GM12878 (cell line): ENCODE results near the gene ZNF423. TPM values are rescaled to one million over a fixed set of nuclear protein-coding genes. Genes with fewer than 3 reads are reported as not detected.

ENCODE experiments used
- ATAC-seq: fragments of 200-7000 bp; cut with Tn5 transposase; 3 replicates; pipeline ENCODE4 v1.9.1; 2020; ENCODE audit warnings: mild to moderate bottlenecking, moderate library complexity
- BruUV-seq: library from RNA; stranded (reverse); fragments of 400-500 nt; replicated peaks from 2 replicates; lab custom pipeline; 2021; lab: Mats Ljungman, UMichigan
- CTCF ChIA-PET: fragments of 300-600 bp; sonication (Branson Sonifier 250); formaldehyde crosslinking; extraction: SDS; loops from one replicate; lab custom pipeline; 2021; ENCODE audit warnings: inconsistent platforms; lab: Yijun Ruan, JAX
- POLR2A ChIA-PET: fragments of 350-600 bp; formaldehyde crosslinking; extraction: SDS; loops from one replicate; lab custom pipeline; 2021; ENCODE audit warnings: inconsistent platforms; lab: Charles Lee
- RAD21 ChIA-PET: fragments of 300-600 bp; sonication (Branson Sonifier 250); formaldehyde crosslinking; loops from one replicate; lab custom pipeline; 2023; ENCODE audit warnings: antibody characterized with exemption; ENCODE audit not compliant: unreplicated experiment; lab: Charles Lee
- SMC1A ChIA-PET: fragments of 300-600 bp; sonication (Branson Sonifier 250); formaldehyde crosslinking; loops from one replicate; lab custom pipeline; 2023; ENCODE audit not compliant: unreplicated experiment, uncharacterized antibody; lab: Charles Lee
- DNase-seq: peaks from one replicate; pipeline ENCODE4 v3.0.0-alpha.2; 2011; ENCODE audit warnings: low read depth, low spot score
- FAIRE-seq: peaks from 3 replicates; lab custom pipeline; 2011; peaks lifted over from hg19 to GRCh38; lab: Jason Lieb, UNC
- H2AFZ ChIP-seq: 2 replicates; pipeline ENCODE4 v1.6.0; 2011; ENCODE audit warnings: low read depth, low read length, control low read depth; ENCODE audit not compliant: control insufficient read depth
- H3K27ac ChIP-seq: 2 replicates; pipeline ENCODE4 v1.5.1; 2011; ENCODE audit warnings: control low read depth; ENCODE audit not compliant: control insufficient read depth, insufficient read depth
- H3K27me3 ChIP-seq, 2 experiments: replicated peaks in 1 of 2; 2 replicates each; pipeline versions ENCODE4 v1.6.0 to v1.6.1; 2011; ENCODE audit warnings: low read length in 1 of 2; ENCODE audit not compliant: control insufficient read depth in 2 of 2, insufficient read depth in 2 of 2
- H3K36me3 ChIP-seq, 2 experiments: 2 replicates each; pipeline ENCODE4 v1.5.1; 2011; ENCODE audit warnings: low read length in 1 of 2; ENCODE audit not compliant: control insufficient read depth in 2 of 2, insufficient read depth in 2 of 2
- H3K4me1 ChIP-seq: 2 replicates; pipeline ENCODE4 v1.6.1; 2011; ENCODE audit warnings: mild to moderate bottlenecking, low read length, moderate library complexity, mixed read lengths; ENCODE audit not compliant: control insufficient read depth, insufficient read depth
- H3K4me2 ChIP-seq: 2 replicates; pipeline ENCODE4 v1.6.0; 2011; ENCODE audit warnings: control low read depth; ENCODE audit not compliant: control insufficient read depth, insufficient read depth
- H3K4me3 ChIP-seq: fragments of 200-600 bp; sonication (generic); 2 replicates; pipeline ENCODE4 v1.5.1; 2016
- H3K79me2 ChIP-seq: 2 replicates; pipeline ENCODE4 v1.6.0; 2011; ENCODE audit warnings: low read length; ENCODE audit not compliant: control insufficient read depth, insufficient read depth
- H3K9ac ChIP-seq: 2 replicates; pipeline ENCODE4 v1.8.0; 2011; ENCODE audit warnings: low read length, control low read depth, mixed read lengths; ENCODE audit not compliant: control insufficient read depth, insufficient read depth
- H3K9me3 ChIP-seq: replicated peaks from 3 replicates; pipeline ENCODE4 v1.5.1; 2011; ENCODE audit warnings: mild to moderate bottlenecking, low read length; ENCODE audit not compliant: control insufficient read depth, insufficient read depth
- H4K20me1 ChIP-seq: 2 replicates; pipeline ENCODE4 v1.6.0; 2011; ENCODE audit not compliant: control insufficient read depth, insufficient read depth
- ESRRA ChIP-seq: IDR thresholded peaks from 2 replicates; pipeline ENCODE4 v1.6.1; 2012; ENCODE audit warnings: mild to moderate bottlenecking, low read length, improper control_type of control experiment
- FOXK2 ChIP-seq: fragments of 450-650 bp; IDR thresholded peaks from 2 replicates; pipeline ENCODE4 v1.6.1; 2017; ENCODE audit warnings: mild to moderate bottlenecking, moderate library complexity
- KDM1A ChIP-seq: fragments of 200-600 bp; sonication (generic); IDR thresholded peaks from 2 replicates; pipeline ENCODE4 v1.6.1; 2016; ENCODE audit warnings: borderline replicate concordance
- NFXL1 ChIP-seq: fragments of 450-650 bp; IDR thresholded peaks from 2 replicates; pipeline ENCODE4 v1.6.1; 2017; ENCODE audit warnings: antibody characterized with exemption, mild to moderate bottlenecking, borderline replicate concordance
- NFYA ChIP-seq: IDR thresholded peaks from 2 replicates; pipeline ENCODE4 v1.6.1; 2011; ENCODE audit warnings: low read depth, mild to moderate bottlenecking, low read length, improper control_type of control experiment, borderline replicate concordance
- POU2F2 ChIP-seq: IDR thresholded peaks from 3 replicates; pipeline ENCODE4 v1.6.1; 2011; ENCODE audit warnings: low read depth, mild to moderate bottlenecking, low read length, borderline replicate concordance
- SIX5 ChIP-seq: IDR thresholded peaks from 2 replicates; pipeline ENCODE4 v1.6.1; 2011; ENCODE audit warnings: mild to moderate bottlenecking, low read depth, low read length, moderate library complexity; ENCODE audit not compliant: severe bottlenecking
- SMARCA5 ChIP-seq: fragments of 450-650 bp; IDR thresholded peaks from 2 replicates; pipeline ENCODE4 v1.6.1; 2017; ENCODE audit warnings: mild to moderate bottlenecking
- SUPT20H ChIP-seq: IDR thresholded peaks from 2 replicates; pipeline ENCODE4 v1.6.1; 2011; ENCODE audit warnings: low read depth, mild to moderate bottlenecking, low read length, moderate library complexity, borderline replicate concordance; ENCODE audit not compliant: control insufficient read depth
- WGBS: methylation state at CpG from one replicate; pipeline ENCODE4 v1.1.6; 2016; ENCODE audit warnings: low lambda C conversion rate; ENCODE audit not compliant: insufficient replicate concordance, insufficient coverage; ENCODE audit errors: missing lambda C conversion rate; 5-methylcytosine and 5-hydroxymethylcytosine counted together
- in situ Hi-C: fragments of 300-500 bp; cut with MboI; formaldehyde crosslinking; loops from 9 replicates; pipeline ENCODE4 v1.14.3; 2018; ENCODE audit warnings: mixed read lengths
- intact Hi-C: fragments of 100-400 bp; cut with micrococcal nuclease; formaldehyde crosslinking; loops from one replicate; pipeline ENCODE4 v1.14.2; 2022; ENCODE audit not compliant: unreplicated experiment
- polyA plus RNA-seq, 11 experiments: library from polyadenylated mRNA; depleted of rRNA in 4 of 11; unstranded in 6 of 11; stranded (reverse) in 5 of 11; fragments of >200 nt; fragmentation: Nextera tagmentation in 4 of 11; fragmentation: Illumina TruSeq in 1 of 11; extraction: Ambion mirVana in 4 of 11; extraction: Trizol in 1 of 11; gene quantifications; 1 replicate in 1 of 11; 2 replicates in 10 of 11; pipeline versions ENCODE4 v1.2.1 to v1.2.3, GENCODE V29; 2011 to 2016; ENCODE audit warnings: inconsistent platforms in 2 of 11, missing spikeins in 2 of 11, low read depth in 1 of 11
- total RNA-seq, 4 experiments: library from RNA; depleted of rRNA in 3 of 4; stranded (reverse); fragments of >200 nt in 3 of 4; fragmentation: Illumina TruSeq in 1 of 4; extraction: Trizol in 1 of 4; gene quantifications; 2 replicates each; pipeline versions ENCODE4 v1.2.1 to v1.2.3, GENCODE V29; 2013 to 2021
- TF ChIP-seq, protein P1 (sequence below): fragments of 450-650 bp; IDR thresholded peaks from 2 replicates; pipeline ENCODE4 v1.6.1; 2018; ENCODE audit warnings: borderline replicate concordance, mild to moderate bottlenecking; ENCODE audit not compliant: partially characterized antibody
- TF ChIP-seq, protein P2 (sequence below): fragments of 450-650 bp; IDR thresholded peaks from 2 replicates; pipeline ENCODE4 v1.6.1; 2016; ENCODE audit warnings: mild to moderate bottlenecking
- TF ChIP-seq, protein P3 (sequence below): IDR thresholded peaks from 2 replicates; pipeline ENCODE4 v1.6.1; 2011; ENCODE audit warnings: borderline replicate concordance, low read depth, mild to moderate bottlenecking, moderate library complexity, mixed read lengths, low read length; ENCODE audit not compliant: insufficient read depth; ENCODE audit errors: extremely low read length
- TF ChIP-seq, protein P4 (sequence below): fragments of 450-650 bp; formaldehyde crosslinking; IDR thresholded peaks from 2 replicates; pipeline ENCODE4 v1.4.0; 2022; ENCODE audit warnings: mild to moderate bottlenecking, moderate library complexity

ZNF423 gene
- total and polyA plus RNA-seq, 10 of the 15 experiments (the other 5 are each of a cell fraction or from before 2014, with no cell fraction given): 0.03 to 0.64 (median 0.10) TPM

DNA sequence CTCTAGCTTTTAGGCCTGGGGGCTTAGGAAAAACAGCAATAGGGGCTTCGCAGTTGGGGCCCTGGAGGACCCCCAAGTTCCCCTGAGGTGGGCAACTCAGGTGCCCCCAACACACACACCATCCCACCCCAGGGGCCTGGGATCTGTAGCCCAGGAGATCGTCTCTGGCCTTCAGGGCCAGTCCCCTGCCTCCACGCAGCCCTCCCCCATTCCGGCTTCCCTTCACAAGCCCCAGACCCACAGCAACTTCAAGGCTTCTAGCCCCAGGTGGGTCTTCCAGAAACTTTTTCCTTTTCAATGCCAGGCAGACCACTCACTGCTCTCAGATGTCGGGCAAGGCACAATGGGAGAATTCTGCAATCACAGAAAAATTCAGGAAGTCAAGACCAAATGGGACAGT is 402.9 kb downstream of the ZNF423 start:
- WGBS: 67% methylated on average over 5 of the region's 5 CpGs
- H4K20me1 ChIP-seq: no peaks in the 10 kb centered on the region
- no peak overlapping the region for H3K4me3 ChIP-seq
- no peaks in the 10 kb centered on the region for H3K4me1 ChIP-seq
- FAIRE-seq: no peak
- H3K4me2 ChIP-seq: no peak overlapping the region
- H2AFZ ChIP-seq: no peak overlapping the region
- SMC1A ChIA-PET: no interaction called here
- POLR2A ChIA-PET: no interaction called here
- intact Hi-C loops: no loop called here
- H3K27ac ChIP-seq: no peak overlapping the region
- CTCF ChIA-PET: no interaction called here
- no peak for ATAC-seq
- H3K36me3 ChIP-seq: no peaks in the 10 kb centered on the region
- RAD21 ChIA-PET: no interaction called here
- H3K9ac ChIP-seq: no peak overlapping the region
- H3K79me2 ChIP-seq: no peaks in the 10 kb centered on the region
- no peak for DNase-seq
- no peaks in the 10 kb centered on the region for H3K9me3 ChIP-seq
- in situ Hi-C loops: no loop called here
- no TSS peak for BruUV-seq
- no peaks in the 10 kb centered on the region for H3K27me3 ChIP-seq
- TF ChIP-seq SMARCA5 (no peak), POU2F2 (no peak), FOXK2 (no peak), NFXL1 (no peak), KDM1A (no peak), NFYA (no peak), ESRRA (no peak), SUPT20H (no peak), SIX5 (no peak)
- TF ChIP-seq, protein P1, sequence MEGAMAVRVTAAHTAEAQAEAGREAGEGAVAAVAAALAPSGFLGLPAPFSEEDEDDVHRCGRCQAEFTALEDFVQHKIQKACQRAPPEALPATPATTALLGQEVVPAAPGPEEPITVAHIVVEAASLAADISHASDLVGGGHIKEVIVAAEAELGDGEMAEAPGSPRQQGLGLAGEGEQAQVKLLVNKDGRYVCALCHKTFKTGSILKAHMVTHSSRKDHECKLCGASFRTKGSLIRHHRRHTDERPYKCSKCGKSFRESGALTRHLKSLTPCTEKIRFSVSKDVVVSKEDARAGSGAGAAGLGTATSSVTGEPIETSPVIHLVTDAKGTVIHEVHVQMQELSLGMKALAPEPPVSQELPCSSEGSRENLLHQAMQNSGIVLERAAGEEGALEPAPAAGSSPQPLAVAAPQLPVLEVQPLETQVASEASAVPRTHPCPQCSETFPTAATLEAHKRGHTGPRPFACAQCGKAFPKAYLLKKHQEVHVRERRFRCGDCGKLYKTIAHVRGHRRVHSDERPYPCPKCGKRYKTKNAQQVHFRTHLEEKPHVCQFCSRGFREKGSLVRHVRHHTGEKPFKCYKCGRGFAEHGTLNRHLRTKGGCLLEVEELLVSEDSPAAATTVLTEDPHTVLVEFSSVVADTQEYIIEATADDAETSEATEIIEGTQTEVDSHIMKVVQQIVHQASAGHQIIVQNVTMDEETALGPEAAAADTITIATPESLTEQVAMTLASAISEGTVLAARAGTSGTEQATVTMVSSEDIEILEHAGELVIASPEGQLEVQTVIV: no peak
- TF ChIP-seq, protein P2, sequence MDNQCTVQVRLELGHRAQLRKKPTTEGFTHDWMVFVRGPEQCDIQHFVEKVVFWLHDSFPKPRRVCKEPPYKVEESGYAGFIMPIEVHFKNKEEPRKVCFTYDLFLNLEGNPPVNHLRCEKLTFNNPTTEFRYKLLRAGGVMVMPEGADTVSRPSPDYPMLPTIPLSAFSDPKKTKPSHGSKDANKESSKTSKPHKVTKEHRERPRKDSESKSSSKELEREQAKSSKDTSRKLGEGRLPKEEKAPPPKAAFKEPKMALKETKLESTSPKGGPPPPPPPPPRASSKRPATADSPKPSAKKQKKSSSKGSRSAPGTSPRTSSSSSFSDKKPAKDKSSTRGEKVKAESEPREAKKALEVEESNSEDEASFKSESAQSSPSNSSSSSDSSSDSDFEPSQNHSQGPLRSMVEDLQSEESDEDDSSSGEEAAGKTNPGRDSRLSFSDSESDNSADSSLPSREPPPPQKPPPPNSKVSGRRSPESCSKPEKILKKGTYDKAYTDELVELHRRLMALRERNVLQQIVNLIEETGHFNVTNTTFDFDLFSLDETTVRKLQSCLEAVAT: no peak
- TF ChIP-seq, protein P3, sequence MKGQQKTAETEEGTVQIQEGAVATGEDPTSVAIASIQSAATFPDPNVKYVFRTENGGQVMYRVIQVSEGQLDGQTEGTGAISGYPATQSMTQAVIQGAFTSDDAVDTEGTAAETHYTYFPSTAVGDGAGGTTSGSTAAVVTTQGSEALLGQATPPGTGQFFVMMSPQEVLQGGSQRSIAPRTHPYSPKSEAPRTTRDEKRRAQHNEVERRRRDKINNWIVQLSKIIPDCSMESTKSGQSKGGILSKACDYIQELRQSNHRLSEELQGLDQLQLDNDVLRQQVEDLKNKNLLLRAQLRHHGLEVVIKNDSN: no peak
- TF ChIP-seq, protein P4, sequence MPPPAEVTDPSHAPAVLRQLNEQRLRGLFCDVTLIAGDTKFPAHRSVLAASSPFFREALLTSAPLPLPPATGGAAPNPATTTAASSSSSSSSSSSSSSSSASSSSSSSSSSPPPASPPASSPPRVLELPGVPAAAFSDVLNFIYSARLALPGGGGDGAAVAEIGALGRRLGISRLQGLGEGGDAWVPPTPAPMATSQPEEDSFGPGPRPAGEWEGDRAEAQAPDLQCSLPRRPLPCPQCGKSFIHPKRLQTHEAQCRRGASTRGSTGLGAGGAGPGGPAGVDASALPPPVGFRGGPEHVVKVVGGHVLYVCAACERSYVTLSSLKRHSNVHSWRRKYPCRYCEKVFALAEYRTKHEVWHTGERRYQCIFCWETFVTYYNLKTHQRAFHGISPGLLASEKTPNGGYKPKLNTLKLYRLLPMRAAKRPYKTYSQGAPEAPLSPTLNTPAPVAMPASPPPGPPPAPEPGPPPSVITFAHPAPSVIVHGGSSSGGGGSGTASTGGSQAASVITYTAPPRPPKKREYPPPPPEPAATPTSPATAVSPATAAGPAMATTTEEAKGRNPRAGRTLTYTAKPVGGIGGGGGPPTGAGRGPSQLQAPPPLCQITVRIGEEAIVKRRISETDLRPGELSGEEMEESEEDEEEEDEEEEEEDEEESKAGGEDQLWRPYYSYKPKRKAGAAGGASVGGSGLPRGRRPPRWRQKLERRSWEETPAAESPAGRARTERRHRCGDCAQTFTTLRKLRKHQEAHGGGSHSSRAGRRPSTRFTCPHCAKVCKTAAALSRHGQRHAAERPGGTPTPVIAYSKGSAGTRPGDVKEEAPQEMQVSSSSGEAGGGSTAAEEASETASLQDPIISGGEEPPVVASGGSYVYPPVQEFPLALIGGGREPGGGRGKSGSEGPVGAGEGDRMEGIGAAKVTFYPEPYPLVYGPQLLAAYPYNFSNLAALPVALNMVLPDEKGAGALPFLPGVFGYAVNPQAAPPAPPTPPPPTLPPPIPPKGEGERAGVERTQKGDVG (CRISPR knock-in tag): no peak
